Measurements from ENCODE around the gene ARHGAP9. TPM values are rescaled to one million over a fixed set of nuclear protein-coding genes. Genes with fewer than 3 reads are reported as not detected.

ARHGAP9 gene
- total and polyA plus RNA-seq, 12 donors, result 1.3 to 46.4 (median 16.8) TPM

DNA sequence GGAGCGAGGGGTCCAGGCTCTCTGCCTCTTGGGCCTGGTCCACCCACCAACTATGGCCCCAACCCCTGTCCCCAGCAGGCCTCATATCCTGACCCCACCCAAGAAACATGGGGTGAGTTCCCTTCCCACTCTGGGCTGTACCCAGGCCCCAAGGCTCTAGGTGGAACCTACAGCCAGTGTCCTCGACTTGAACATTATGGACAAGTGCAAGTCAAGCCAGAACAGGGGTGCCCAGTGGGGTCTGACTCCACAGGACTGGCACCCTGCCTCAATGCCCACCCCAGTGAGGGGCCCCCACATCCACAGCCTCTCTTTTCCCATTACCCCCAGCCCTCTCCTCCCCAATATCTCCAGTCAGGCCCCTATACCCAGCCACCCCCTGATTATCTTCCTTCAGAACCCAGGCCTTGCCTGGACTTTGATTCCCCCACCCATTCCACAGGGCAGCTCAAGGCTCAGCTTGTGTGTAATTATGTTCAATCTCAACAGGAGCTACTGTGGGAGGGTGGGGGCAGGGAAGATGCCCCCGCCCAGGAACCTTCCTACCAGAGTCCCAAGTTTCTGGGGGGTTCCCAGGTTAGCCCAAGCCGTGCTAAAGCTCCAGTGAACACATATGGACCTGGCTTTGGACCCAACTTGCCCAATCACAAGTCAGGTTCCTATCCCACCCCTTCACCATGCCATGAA is 8.6 kb downstream of the ARHGAP9 start:
- H3K27ac ChIP-seq, result no peak overlapping the region
- no peak overlapping the region for H3K4me3 ChIP-seq
- no peaks in the 10 kb centered on the region for H3K36me3 ChIP-seq (replicated peaks in 1 of 2)
- 75 to 89% (median 82%) methylated on average over 4 of the region's 4 CpGs for WGBS, 4 donors
- no peak for DNase-seq
- TF ChIP-seq, protein P1, sequence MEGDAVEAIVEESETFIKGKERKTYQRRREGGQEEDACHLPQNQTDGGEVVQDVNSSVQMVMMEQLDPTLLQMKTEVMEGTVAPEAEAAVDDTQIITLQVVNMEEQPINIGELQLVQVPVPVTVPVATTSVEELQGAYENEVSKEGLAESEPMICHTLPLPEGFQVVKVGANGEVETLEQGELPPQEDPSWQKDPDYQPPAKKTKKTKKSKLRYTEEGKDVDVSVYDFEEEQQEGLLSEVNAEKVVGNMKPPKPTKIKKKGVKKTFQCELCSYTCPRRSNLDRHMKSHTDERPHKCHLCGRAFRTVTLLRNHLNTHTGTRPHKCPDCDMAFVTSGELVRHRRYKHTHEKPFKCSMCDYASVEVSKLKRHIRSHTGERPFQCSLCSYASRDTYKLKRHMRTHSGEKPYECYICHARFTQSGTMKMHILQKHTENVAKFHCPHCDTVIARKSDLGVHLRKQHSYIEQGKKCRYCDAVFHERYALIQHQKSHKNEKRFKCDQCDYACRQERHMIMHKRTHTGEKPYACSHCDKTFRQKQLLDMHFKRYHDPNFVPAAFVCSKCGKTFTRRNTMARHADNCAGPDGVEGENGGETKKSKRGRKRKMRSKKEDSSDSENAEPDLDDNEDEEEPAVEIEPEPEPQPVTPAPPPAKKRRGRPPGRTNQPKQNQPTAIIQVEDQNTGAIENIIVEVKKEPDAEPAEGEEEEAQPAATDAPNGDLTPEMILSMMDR (IDR thresholded peaks at IDR 0.05), result no peak
- no peak for TF ChIP-seq POLR2A (IDR thresholded peaks at IDR 0.05)
- H3K4me1 ChIP-seq (replicated peaks in 1 of 2), result peaks cover 10 to 12% of the 10 kb centered on the region in 2 donors
- intact Hi-C loops (cut with DNase I), result no loop called here
- peaks cover 23% of the 10 kb centered on the region for H3K27me3 ChIP-seq
- H3K9me3 ChIP-seq (replicated peaks in 1 of 3), result no peaks in the 10 kb centered on the region

DNA sequence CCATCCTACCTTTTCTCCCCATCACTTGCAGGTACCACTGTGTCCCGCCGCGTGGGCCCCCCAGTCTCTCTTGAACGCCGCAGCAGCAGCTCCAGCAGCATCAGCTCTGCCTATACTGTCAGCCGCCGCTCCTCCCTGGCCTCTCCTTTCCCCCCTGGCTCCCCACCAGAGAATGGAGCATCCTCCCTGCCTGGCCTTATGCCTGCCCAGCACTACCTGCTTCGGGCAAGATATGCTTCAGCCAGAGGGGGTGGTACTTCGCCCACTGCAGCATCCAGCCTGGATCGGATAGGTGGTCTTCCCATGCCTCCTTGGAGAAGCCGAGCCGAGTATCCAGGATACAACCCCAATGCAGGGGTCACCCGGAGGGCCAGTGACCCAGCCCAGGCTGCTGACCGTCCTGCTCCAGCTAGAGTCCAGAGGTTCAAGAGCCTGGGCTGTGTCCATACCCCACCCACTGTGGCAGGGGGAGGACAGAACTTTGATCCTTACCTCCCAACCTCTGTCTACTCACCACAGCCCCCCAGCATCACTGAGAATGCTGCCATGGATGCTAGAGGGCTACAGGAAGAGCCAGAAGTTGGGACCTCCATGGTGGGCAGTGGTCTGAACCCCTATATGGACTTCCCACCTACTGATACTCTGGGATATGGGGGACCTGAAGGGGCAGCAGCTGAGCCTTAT is 9.2 kb downstream of the ARHGAP9 start:
- Histone ChIP-seq H3K27me3 (peaks cover 21% of the 10 kb centered on the region), H3K27ac (no peak overlapping the region), H3K9me3 (replicated peaks in 1 of 3) (no peaks in the 10 kb centered on the region), H3K4me1 (replicated peaks in 1 of 2) (peaks cover 3 to 6% of the 10 kb centered on the region in 2 donors), H3K36me3 (replicated peaks in 1 of 2) (no peaks in the 10 kb centered on the region), H3K4me3 (no peak overlapping the region)
- no peak for TF ChIP-seq POLR2A (IDR thresholded peaks at IDR 0.05)
- TF ChIP-seq, protein P1 (IDR thresholded peaks at IDR 0.05), result no peak
- intact Hi-C loops (cut with DNase I), result no loop called here
- no peak for DNase-seq
- WGBS, 4 donors, result 86 to 91% (median 88%) methylated on average over 7 to 14 of the region's 14 CpGs

DNA sequence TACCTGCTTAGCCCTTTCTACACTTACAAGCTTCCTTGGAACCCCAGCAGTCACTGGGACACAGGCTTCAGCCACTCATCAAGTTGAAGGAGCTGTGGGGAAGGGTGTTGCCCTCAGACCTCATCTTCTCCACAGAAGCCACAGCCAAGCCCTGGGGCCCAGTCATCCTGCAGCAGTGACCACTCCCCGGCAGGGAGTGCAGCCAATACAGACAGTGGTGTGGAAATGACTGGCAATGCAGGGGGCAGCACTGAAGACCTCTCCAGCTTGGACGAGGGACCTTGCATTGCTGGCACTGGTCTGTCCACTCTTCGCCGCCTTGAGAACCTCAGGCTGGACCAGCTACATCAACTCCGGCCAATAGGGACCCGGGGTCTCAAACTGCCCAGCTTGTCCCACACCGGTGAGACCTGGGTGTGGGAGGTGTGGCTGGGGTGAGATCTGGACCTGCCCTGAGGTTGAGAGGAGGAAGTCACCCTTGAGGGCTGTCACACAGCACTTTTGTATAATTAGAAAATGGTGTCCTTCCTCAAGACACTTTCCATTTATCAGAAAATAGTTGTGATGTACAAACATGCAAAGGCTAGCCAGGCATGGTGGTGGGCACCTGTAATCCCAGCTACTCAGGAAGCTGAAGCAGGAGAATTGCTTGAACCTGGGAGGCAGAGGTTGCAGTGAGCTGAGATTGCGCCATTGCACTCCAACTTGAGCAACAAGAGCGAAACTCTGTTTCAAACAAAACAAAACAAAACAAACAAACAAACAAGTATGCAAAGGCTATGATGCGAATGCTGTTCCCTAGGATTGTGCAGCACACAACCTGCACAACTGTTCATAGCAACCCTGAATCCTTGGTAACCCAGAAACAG is 10.1 kb downstream of the ARHGAP9 start:
- intact Hi-C loops (cut with DNase I), result no loop called here
- H3K36me3 ChIP-seq (replicated peaks in 1 of 2), result no peaks in the 10 kb centered on the region
- H3K4me3 ChIP-seq, result no peak overlapping the region
- H3K4me1 ChIP-seq (replicated peaks in 1 of 2), result no peaks in the 10 kb centered on the region
- 82 to 88% (median 84%) methylated on average over 4 to 10 of the region's 10 CpGs for WGBS, 4 donors
- H3K27ac ChIP-seq, result no peak overlapping the region
- no peak for TF ChIP-seq POLR2A (IDR thresholded peaks at IDR 0.05)
- TF ChIP-seq, protein P1 (IDR thresholded peaks at IDR 0.05), result no peak
- H3K27me3 ChIP-seq, result peaks cover 12% of the 10 kb centered on the region
- no peak for DNase-seq
- no peaks in the 10 kb centered on the region for H3K9me3 ChIP-seq (replicated peaks in 1 of 3)

DNA sequence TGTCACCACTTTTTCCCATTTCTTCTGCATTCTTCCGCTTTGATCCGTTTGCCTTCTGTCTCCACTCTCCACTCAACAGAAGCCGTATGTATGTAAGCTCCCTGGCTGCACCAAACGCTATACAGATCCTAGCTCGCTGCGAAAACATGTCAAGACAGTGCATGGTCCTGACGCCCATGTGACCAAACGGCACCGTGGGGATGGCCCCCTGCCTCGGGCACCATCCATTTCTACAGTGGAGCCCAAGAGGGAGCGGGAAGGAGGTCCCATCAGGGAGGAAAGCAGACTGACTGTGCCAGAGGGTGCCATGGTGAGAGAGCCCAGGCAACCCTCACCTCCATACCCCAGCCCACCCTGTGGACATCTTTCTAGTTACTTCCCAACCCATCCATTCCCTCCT is 11.8 kb downstream of the ARHGAP9 start:
- WGBS, 4 donors, result 73 to 84% (median 78%) methylated on average over 9 to 11 of the region's 11 CpGs
- no peak for DNase-seq
- intact Hi-C loops (cut with DNase I), result no loop called here

More for the DNA sequence above, 11.8 kb downstream of the ARHGAP9 start:
- H3K4me1 ChIP-seq (replicated peaks in 1 of 2), result no peaks in the 10 kb centered on the region
- no peak overlapping the region for H3K4me3 ChIP-seq
- H3K27ac ChIP-seq, result no peak overlapping the region
- no peaks in the 10 kb centered on the region for H3K36me3 ChIP-seq (replicated peaks in 1 of 2)
- no peaks in the 10 kb centered on the region for H3K27me3 ChIP-seq
- TF ChIP-seq, protein P1 (IDR thresholded peaks at IDR 0.05), result no peak
- no peak for TF ChIP-seq POLR2A (IDR thresholded peaks at IDR 0.05)
- H3K9me3 ChIP-seq (replicated peaks in 1 of 3), result no peaks in the 10 kb centered on the region
